A549 (cell line): ENCODE results near the gene RAB10.

Experiments
- CHD2 ChIP-seq: fragments of 150-350 bp; IDR thresholded peaks from 2 replicates; pipeline ENCODE4 v1.6.1; 2014; ENCODE audit warnings: low read length; ENCODE audit not compliant: partially characterized antibody
- CTCF ChIP-seq: fragments of >200 bp; sonication (Bioruptor Twin); formaldehyde crosslinking; IDR thresholded peaks from 3 replicates; pipeline ENCODE4 v1.5.1; 2016
- EHMT2 ChIP-seq: fragments of 200-600 bp; sonication (generic); IDR thresholded peaks from 2 replicates; pipeline ENCODE4 v1.6.1; 2016; ENCODE audit warnings: antibody characterized with exemption, low read depth, mild to moderate bottlenecking, moderate library complexity
- EP300 ChIP-seq, 2 experiments: fragments of >200 bp; sonication (Bioruptor Twin); formaldehyde crosslinking; IDR thresholded peaks; 2 replicates in 1 of 2; 3 replicates in 1 of 2; pipeline ENCODE4 v1.6.1; 2016 to 2017
- FOSL2 ChIP-seq, 2 experiments: fragments of 450-650 bp in 1 of 2; fragments of >200 bp in 1 of 2; sonication (Bioruptor Twin) in 1 of 2; formaldehyde crosslinking; IDR thresholded peaks; 2 replicates each; pipeline versions ENCODE4 v1.5.0 to v1.6.1; 2016 to 2020; ENCODE audit warnings: mild to moderate bottlenecking in 1 of 2, moderate library complexity in 1 of 2
- HDAC2 ChIP-seq: fragments of 200-600 bp; sonication (generic); IDR thresholded peaks from 2 replicates; pipeline ENCODE4 v1.6.1; 2016
- HES2 ChIP-seq: fragments of >200 bp; sonication (Bioruptor Twin); formaldehyde crosslinking; IDR thresholded peaks from 2 replicates; pipeline ENCODE4 v1.6.1; 2016
- HOXB13 ChIP-seq: fragments of 250-450 bp; sonication (Bioruptor Pico); IDR thresholded peaks from 2 replicates; pipeline ENCODE4 v1.5.0; 2020; ENCODE audit warnings: low read depth, mild to moderate bottlenecking, moderate library complexity
- JUN ChIP-seq, 2 experiments: fragments of >200 bp; sonication (Bioruptor Twin); formaldehyde crosslinking; IDR thresholded peaks; 2 replicates in 1 of 2; 3 replicates in 1 of 2; pipeline ENCODE4 v1.6.1; 2016 to 2017
- PBX3 ChIP-seq: IDR thresholded peaks from 2 replicates; pipeline ENCODE4 v1.6.1; 2012
- POLR2A ChIP-seq: IDR thresholded peaks from 2 replicates; pipeline ENCODE4 v1.6.1; 2012; ENCODE audit warnings: mild to moderate bottlenecking, low read length
- RAD21 ChIP-seq, 2 experiments: fragments of >200 bp in 1 of 2; sonication (Bioruptor Twin) in 1 of 2; formaldehyde crosslinking in 1 of 2; IDR thresholded peaks in 1 of 2; conservative IDR thresholded peaks in 1 of 2; 2 replicates in 1 of 2; 3 replicates in 1 of 2; pipeline ENCODE4 v1.6.1; 2012 to 2018; ENCODE audit warnings: inconsistent platforms in 1 of 2
- REST ChIP-seq: fragments of 200-600 bp; sonication (generic); IDR thresholded peaks from 2 replicates; pipeline ENCODE4 v1.6.1; 2016; ENCODE audit warnings: antibody characterized with exemption, mild to moderate bottlenecking, moderate library complexity
- RFX5 ChIP-seq: fragments of 450-650 bp; IDR thresholded peaks from 2 replicates; pipeline ENCODE4 v1.7.1; 2014; ENCODE audit warnings: antibody characterized with exemption, mild to moderate bottlenecking, moderate library complexity

GRCh38 chr2:26173776-26174482 lies 140.0 kb downstream of the RAB10 start:
- no peak for TF ChIP-seq CTCF
- TF ChIP-seq FOSL2 (IDR thresholded peaks at IDR 0.05), result no peak
- TF ChIP-seq FOSL2 (CRISPR knock-in tag; IDR thresholded peaks at IDR 0.05), result no peak
- TF ChIP-seq POLR2A, result no peak
- TF ChIP-seq PBX3, result no peak
- TF ChIP-seq RAD21 (conservative IDR thresholded peaks at IDR 0.05 in 1 of 2, IDR thresholded peaks at IDR 0.05 in 1 of 2), result no peak
- no peak for TF ChIP-seq HDAC2
- no peak for TF ChIP-seq EHMT2
- TF ChIP-seq RFX5, result no peak
- no peak for TF ChIP-seq HOXB13 (CRISPR knock-in tag)
- TF ChIP-seq CHD2, result no peak
- TF ChIP-seq HES2, result no peak
- no peak for TF ChIP-seq EP300 (IDR thresholded peaks at IDR 0.05)
- TF ChIP-seq JUN (IDR thresholded peaks at IDR 0.05), result no peak
- no peak for TF ChIP-seq REST
